ENCODE results near the gene TIGD4.

TIGD4 gene

DNA sequence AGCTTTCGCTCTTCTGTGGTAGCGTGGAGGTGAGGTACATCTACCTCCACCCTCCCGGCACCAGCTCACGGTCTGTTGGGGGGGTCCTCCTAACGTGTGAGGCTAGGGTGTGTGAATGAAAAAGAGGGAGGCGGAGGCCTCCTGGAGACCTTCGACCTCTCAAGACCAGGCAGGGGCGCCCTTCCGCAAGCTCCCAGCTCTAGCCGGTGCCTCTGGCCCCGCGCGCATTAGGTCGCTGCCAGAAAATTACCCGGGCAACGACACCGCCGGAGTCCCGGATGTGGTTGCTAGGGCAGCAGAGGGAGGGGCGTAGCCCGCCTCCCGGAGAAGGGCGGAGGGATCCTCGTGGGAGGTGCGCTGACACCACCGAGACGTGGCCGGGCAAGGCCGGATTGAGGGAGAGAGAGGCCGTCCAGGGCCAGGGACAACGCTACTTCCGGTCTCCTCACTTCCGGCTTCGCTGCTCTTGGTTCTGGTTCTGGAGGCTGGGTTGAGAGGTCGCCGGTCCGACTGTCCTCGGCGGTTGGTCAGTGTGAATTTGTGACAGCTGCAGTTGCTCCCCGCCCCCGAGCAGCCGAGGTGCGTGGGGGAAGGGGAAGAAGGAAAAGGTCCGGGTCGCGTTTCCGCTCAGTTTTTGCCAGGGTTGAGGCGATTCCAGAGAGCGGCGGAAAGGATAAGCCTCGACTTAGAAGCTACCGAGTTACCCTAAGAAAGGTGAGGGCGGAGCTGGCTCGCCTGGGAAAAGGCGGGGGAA, at the start of gene TIGD4, which contains the start of gene ARFIP1:
Gene TIGD4, minus strand, starts transcription at position 218 of the 754 bp plus-strand sequence. CDS start 8,726 bp downstream, outside the sequence.
Gene ARFIP1, plus strand, starts transcription at position 442 of the 754 bp plus-strand sequence. CDS start 49,680 bp downstream, outside the sequence.
- peak; percentile 91 for DNase-seq

DNA sequence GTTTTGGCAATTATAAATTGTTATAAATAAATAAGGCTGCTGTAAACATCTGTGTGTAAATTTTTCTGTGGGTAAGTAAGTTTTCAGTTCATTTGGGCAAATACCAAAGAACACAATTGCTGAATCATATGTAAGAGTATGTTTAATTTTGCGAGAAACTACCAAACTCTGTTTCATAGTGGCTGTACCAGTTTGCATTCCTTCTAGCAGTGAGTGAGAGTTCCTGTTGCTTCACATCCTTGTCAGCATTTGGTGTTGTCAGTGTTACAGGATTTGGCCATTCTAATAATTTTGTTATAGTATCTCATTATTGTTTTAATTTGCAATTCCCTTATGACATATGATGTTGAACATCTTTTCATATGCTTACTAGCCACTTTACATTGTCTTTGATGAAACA, 48.6 kb upstream of the TIGD4 start:
- DNase-seq: no peak

DNA sequence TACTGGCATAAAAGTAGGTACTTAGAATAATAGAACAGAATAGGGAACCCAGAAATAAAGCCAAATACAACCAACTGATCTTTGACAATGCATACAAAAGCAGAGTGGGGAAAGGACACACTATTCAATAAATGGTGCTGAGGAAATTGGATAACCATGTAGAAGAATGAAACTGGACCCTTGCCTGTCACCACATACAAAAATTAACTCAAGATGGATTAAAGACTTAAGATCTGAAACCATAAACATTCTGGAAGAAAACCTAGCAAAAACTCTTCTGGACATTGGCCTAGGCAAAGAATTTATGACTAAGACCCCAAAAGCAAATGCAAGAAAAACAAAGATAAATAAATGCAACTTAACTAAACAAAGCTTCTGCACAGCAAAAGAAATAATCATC, 45.8 kb upstream of the TIGD4 start:
- DNase-seq: no peak

DNA sequence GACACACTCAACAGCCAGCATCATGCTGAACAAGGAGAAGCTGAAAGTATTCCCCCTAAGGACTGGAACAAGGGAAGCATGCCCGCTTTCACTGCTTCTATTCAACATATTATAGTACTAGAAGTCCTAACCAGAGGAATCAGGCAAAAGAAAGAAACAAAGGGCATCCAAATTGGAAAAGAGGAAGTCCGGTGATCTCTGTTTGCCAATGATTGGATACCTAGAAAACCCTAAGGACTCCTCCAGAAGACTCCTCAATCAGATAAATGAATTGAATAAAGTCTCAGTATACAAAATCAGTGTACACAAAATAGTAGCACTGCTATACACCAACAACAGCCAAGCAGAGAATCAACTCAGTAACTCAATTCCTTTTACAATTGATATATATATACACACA, 45.0 kb upstream of the TIGD4 start:
- no peak for DNase-seq

DNA sequence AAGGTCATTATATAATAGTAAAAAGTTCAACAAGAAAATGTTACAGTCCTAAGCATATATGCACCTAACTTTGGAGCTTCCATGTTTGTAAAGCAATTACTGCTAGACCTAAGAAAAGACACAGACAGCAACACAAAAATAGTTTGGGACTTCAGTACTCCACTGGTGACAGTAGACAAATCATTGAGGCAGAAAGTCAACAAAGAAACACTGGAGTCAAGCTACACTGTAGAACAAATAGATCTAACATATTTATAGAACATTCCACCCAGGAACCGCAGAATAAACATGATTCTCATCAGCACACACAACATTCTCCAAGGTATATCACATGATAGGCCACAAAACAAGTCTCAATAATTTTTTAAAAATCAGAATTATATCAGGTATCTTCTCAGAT, 42.8 kb upstream of the TIGD4 start:
- no peak for DNase-seq

DNA sequence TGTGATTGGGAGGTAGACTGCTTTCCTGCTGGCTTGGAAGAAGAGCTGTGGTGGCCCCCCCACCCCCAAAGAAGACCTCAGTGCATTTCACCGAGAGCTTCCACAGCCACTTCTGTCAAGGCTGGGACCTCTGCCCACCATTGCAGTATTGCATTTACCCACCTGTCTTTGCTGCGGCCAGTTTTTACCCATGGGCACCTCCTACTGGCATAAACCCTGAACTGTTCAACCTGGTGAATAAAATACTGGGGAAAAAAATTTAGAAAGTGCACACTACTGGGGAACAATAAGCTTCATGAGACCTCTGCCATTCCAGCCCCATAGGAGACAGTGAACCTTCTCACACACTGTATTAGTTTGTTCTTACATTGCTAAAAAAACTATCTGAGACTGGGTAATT, 40.5 kb upstream of the TIGD4 start:
- DNase-seq: no peak

GRCh38 chr4:152819026-152819645, 39.6 kb upstream of the TIGD4 start:
- no peak for DNase-seq

DNA sequence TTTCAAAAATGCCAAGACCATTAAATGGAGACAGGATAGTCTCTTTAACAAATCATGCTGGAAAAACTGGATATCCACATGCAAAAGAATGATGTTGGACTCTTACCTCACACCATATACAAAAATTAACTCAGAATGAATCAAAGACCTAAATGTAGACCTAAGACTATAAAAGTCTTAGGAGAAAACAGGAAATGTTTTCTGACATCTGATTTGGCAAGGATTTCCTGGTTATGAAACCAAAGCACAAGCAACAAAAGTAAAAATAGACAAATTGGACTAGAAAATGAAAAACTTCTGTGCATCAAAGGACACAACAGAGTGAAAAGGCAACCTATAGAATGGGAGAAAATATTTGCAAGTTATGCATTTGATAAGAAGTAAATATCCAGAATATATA, 37.8 kb upstream of the TIGD4 start:
- no peak for DNase-seq

- DNase-seq: no peak
Measured at GRCh38 chr4:152815078-152815477, 35.5 kb upstream of the TIGD4 start.

GRCh38 chr4:152810715-152811287, 31.3 kb upstream of the TIGD4 start:
- no peak for DNase-seq

DNA sequence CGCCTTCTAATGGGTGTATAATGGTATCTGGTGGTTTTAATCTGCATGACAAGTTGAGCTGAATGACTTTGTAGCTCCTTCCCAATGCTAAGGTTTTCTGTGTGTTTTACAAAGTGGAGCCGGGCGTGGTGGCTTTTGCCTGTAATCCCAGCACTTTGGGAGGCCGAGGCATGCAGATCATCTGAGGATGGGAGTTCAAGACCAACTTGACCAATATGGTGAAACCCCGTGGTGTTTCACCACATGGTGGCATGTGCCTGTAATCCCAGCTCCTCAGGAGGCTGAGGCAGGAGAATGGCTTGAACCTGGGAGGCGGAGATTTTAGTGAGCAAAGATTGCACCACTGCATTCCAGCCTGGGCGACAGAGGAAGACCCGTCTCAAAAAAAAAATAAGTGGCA, 29.1 kb upstream of the TIGD4 start:
- no peak for DNase-seq

- DNase-seq: no peak
Measured at GRCh38 chr4:152807294-152807829, 27.8 kb upstream of the TIGD4 start.

DNA sequence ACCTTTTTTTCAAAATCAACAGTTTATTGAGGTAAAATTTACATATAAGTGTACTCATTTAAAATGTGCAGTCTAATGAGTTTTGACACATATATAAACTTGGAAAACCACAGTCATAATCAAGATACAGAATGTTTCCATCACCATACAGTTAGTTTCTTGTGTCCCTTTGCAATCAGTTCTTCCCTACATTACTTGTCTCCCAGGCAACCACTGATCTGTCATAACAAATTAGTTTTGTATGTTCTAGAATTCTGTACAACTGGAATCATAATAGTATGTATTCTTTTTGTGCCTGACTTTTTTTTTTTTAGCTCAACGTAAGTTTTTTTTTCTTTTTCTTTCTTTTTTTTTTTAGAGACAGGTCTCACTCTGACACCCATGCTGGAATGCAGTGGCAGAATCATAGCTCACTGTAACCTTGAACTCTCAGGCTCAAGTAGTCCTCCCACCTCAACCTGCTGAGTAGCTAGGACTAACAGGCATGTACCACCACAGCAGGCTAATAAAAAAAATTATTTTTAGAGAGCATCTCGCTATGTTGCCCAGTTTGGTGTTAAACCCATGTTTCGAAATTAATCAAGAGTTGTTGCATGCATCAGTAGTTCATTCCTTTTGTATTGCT, 27.1 kb upstream of the TIGD4 start:
- DNase-seq: no peak

DNA sequence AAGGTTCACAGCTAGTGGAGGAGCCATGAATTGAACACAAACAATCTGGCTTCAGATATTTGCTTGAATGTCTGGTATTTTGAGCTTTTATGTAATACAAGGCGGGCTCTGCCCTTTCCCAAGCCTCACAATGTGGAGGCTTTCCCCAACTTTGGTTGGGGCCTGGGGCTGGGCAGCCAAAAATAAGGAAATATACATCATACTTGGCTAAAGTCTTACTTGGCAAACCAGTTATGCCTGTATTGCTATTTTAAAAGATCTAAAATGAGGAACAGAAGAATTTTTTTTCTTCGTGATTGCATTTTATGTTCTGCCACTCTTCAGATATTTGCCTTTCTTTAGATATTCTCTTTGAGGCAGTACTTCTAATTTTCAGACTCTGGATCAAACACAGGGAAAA, 26.3 kb upstream of the TIGD4 start:
- no peak for DNase-seq

DNA sequence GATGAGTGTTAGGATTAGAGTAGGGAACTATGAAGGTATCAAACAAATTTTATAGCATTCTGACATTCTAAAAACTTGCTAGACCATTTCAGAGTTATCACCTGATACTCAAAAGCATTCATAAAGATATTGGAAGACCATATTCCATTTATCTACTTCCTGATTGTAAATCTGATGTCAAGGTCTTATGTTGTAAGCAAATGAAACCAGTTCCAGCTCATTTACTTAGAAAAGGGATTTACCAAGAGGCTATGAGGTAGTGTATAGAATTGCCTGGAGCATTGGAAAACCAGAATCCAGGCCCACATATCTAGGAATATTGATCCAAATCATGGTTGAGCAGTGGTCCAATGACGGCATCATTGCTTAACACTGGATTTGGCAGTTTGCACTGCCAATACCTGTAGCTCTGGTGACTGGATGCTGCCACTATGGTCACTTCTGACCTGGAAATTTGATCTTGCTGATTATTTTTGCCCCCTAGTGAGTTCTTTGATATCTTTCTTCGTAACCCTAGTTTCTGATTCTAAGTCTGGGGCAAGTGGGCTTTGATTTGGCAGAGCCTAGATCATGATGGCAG, 25.6 kb upstream of the TIGD4 start:
- no peak for DNase-seq

- DNase-seq: no peak
Measured at GRCh38 chr4:152803541-152803940, 24.0 kb upstream of the TIGD4 start.

GRCh38 chr4:152795891-152796290, 16.4 kb upstream of the TIGD4 start:
- DNase-seq: no peak

DNA sequence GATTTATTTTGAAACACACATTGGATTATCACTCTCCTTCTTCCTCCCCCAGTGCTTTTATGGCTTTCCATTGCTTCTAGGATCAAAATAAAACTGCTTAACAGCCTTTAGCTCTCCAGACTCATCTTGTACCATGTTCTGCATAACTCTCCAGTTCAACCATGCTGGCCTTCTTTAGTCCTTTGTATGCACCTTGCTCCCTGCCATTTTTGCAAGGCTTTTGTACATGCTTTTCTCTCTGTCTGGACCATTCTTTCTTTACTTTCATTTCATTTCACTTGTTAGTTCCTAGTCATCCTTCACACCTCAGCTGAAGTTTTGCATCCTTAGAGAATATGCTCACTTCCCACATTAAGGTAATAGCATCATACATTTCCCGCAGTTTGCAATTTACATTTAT, 7.1 kb upstream of the TIGD4 start:
- no peak for DNase-seq

DNA sequence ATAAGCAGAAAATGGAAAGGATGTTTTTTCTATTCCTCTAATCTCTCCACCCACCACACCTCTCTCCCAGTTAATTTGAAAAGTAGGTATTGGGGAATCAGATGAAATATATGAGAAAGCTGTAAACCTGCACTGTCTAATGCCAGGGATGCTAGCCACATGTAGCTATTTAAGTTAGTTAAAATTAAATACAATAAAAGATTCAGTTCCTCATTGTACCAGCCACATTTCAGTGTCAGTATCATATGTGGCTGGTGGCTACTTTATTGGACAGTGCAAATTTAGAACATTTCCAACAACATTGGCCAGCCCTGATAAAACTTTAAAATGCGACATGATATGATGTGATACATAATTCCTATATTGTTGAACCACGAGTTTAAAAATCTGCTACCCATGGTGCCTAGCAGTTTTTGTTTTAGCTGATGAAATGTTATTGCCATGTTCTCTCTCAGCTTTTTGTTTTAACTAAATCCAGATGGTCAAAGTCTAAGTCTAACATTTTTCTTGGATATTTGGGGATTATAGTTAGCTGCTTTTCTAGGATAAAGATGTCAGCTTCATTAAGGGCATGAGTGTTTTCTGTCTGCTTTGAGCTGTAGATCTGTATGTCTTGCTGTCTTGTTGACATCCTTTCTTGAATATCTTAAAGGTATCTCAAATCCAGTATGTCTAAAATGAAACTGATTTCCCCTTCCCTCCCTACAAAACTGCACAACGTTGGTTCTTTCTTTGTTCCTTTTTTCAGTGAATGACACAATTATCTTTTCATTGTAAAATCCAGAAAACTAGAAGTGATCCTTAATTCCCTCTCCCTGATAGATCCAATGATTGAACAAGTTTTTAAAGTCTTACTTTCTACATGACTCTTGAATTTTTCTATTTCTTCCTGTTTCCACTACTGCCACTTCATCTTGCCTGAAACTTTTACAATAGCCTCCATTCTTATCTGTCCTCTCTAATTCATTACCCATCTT, 6.4 kb upstream of the TIGD4 start:
- no peak for DNase-seq

DNA sequence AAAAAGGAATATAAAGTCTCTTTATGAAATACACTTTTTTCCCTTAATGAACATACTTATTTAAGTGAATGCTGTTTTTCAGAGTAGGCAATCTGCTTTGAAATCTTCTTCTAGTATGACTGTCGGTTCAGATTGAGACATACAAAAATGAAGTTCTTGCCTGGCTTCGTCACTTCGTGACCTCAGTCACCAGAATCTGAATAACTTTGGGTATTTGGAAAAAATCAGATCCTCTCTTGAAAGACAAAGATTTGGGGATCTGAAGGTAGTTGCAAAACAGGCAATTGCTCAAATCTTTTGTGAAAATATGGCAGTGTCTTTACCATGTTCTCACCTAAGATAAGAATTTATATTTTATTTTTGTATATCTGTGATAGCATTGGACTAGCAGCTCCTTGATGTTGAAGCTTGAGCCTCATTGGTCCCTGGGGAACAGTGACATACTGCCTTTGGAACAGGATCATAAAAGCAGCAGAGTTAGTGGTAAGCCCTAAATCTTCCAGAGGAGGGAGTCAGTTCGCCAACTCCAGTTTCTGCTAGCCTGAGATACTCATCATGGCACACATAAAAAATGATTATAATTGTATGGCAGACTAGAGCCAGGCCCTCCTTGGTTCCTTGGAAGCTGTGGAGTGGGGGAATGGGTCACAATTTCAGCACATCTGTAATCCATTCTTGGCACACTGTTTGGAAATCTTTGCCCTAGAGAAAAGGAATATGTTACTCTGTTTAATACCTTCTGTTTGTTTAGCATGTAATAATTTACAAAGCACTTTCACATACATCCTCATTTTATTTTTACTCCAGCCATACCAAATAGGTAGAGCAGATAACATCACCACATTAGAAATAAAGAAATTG, 5.2 kb upstream of the TIGD4 start:
- DNase-seq: no peak

- no peak for DNase-seq
Measured at GRCh38 chr4:152780267-152780778, 793 bp upstream of the TIGD4 start.
